ENCODE data around the gene HMGXB4. TPM values are rescaled to one million over a fixed set of nuclear protein-coding genes. Genes with fewer than 3 reads are reported as not detected.
A peak's percentile ranks its signal among the peaks of the same experiment; 100 is the strongest.

The HMGXB4 gene
- total and polyA plus RNA-seq, 2 of the 13 experiments (the other 11 are each of a cell fraction or from before 2014, with no cell fraction given): 13.9 to 16.3 TPM

DNA sequence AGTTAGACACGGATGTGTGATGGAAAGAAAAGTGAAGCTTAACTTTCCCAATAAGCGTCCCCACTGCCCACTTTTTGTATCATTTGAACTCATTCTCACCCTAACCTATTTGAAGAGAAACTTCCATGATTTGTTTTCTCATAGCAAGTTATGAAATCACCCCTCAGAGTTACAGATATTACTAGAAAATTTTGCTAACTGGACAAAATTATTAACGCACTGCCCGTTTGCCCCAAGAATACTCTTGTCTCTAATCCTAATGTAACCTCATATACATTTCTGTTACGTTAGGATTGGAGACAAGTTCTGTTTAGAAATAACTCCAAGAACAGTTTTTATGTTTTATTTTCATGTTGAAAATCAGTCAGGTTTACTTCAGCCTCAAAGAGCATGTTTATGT, 67.9 kb downstream of the HMGXB4 start (continued):
- no peak for TF ChIP-seq MTERF4 (CRISPR knock-in tag; IDR thresholded peaks at IDR 0.05)
- TF ChIP-seq SNRNP70 (IDR thresholded peaks at IDR 0.05; ENCODE audit: low read depth, low read length): no peak
- TF ChIP-seq, protein P1, sequence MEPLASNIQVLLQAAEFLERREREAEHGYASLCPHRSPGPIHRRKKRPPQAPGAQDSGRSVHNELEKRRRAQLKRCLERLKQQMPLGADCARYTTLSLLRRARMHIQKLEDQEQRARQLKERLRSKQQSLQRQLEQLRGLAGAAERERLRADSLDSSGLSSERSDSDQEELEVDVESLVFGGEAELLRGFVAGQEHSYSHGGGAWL (CRISPR knock-in tag; IDR thresholded peaks at IDR 0.05): no peak
- TF ChIP-seq NCOA1 (CRISPR knock-in tag; IDR thresholded peaks at IDR 0.05): no peak
- TF ChIP-seq MAFF (IDR thresholded peaks at IDR 0.05; ENCODE audit: low read depth, low read length): peak; percentile 71

DNA sequence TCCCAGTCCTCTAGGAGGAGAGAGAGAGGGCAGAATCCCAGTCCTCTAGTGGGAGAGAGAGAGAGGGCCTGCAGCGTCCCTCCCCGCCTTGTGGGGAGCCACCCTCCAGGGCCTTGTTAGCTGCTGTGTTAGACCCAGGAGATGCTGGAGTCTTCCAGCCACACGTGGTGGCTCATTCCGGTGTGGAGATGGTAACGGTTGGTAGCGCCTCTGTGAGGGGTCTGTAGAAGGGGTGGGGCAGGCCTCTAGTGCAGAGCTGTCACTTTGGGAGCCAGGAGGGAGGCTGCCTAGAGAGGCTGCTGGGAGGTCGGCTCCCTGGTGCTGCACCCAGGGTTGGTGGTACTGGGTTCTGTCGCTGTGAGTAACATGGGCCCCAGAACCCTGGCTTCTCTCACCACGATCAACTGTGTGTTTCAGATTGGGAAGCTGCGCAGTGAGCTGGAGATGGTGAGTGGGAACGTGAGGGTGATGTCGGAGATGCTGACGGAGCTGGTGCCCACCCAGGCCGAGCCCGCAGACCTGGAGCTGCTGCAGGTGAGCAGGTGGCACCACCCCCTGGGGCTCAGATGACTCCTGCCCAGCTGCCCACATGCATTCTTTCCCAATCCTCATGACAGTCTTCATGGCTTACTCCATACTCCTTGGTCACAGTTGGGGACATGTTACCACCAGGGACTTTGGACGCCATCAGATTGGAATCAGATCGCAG, 69.7 kb downstream of the HMGXB4 start:
- DNase-seq (ENCODE audit: low spot score) (no peak), FAIRE-seq (no peak), ATAC-seq (no peak)
- 96% methylated on average over 17 of the region's 17 CpGs for WGBS (ENCODE audit: low lambda C conversion rate)
- H2AFZ ChIP-seq (ENCODE audit: low read length): no peak overlapping the region
- H3K36me3 ChIP-seq (replicated peaks in 1 of 2; ENCODE audit: control insufficient read depth in 1 of 2, insufficient read depth in 2 of 2, low read length in 2 of 2): peaks cover 40 to 63% of the 10 kb centered on the region in 2 experiments; a peak in 4 of 5 replicates
- H3K4me2 ChIP-seq (ENCODE audit: low read depth, low read length): no peak overlapping the region
- H3K27ac ChIP-seq (ENCODE audit: extremely low read length, insufficient read depth, low read length): peak overlapping the region; percentile 92
- no peaks in the 10 kb centered on the region for H3K27me3 ChIP-seq (ENCODE audit: control insufficient read depth in 1 of 2, insufficient read depth in 2 of 2, low read length in 2 of 2)
- H4K20me1 ChIP-seq (ENCODE audit: insufficient read depth, low read length): no peaks in the 10 kb centered on the region
- no peaks in the 10 kb centered on the region for H3K79me2 ChIP-seq (ENCODE audit: insufficient read depth, low read length)
- intact Hi-C loops (cut with micrococcal nuclease; ENCODE audit: unreplicated experiment) (loop anchor here (5.0 kb wide), 1 partner anchor 70 kb away; the partner anchor contains the start of gene HMGXB4), in situ Hi-C loops (cut with HindIII; ENCODE audit: extremely low pct_ligation_motif_present, low pct_unique_long_range_greater_than_20kb) (no loop called here)
- peaks cover 50% of the 10 kb centered on the region for H3K4me1 ChIP-seq (ENCODE audit: insufficient read depth, low read length)
- no peak overlapping the region for H3K4me3 ChIP-seq (replicated peaks in 1 of 3; ENCODE audit: insufficient read depth in 1 of 3, low read depth in 2 of 3, low read length in 3 of 3)
- ChIA-PET CTCF (ENCODE audit: low intra/inter-chr PET ratio, low total read pairs) (no interaction called here), POLR2A (interaction anchor here (1.3 to 3.0 kb wide), 5 partner anchors 17 to 30 kb away, joined by 3 to 49 read pairs (median 9); partner anchors contain the start of gene TOM1)
- no peak overlapping the region for H3K9ac ChIP-seq (ENCODE audit: insufficient read depth, low read depth, low read length)
- no TSS peak for BruUV-seq (replicated peaks)
- H3K9me3 ChIP-seq (ENCODE audit: low read length): no peaks in the 10 kb centered on the region
- TF ChIP-seq, protein P2, sequence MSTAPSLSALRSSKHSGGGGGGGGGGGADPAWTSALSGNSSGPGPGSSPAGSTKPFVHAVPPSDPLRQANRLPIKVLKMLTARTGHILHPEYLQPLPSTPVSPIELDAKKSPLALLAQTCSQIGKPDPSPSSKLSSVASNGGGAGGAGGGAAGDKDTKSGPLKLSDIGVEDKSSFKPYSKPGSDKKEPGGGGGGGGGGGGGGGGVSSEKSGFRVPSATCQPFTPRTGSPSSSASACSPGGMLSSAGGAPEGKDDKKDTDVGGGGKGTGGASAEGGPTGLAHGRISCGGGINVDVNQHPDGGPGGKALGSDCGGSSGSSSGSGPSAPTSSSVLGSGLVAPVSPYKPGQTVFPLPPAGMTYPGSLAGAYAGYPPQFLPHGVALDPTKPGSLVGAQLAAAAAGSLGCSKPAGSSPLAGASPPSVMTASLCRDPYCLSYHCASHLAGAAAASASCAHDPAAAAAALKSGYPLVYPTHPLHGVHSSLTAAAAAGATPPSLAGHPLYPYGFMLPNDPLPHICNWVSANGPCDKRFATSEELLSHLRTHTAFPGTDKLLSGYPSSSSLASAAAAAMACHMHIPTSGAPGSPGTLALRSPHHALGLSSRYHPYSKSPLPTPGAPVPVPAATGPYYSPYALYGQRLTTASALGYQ (CRISPR knock-in tag; IDR thresholded peaks at IDR 0.05): no peak
- TF ChIP-seq NFE2L1 (CRISPR knock-in tag; IDR thresholded peaks at IDR 0.05; ENCODE audit: borderline replicate concordance) (no peak), TAF1 (CRISPR knock-in tag; IDR thresholded peaks at IDR 0.05) (no peak), LRRFIP1 (CRISPR knock-in tag; conservative IDR thresholded peaks at IDR 0.05) (no peak)
- TF ChIP-seq, protein P3, sequence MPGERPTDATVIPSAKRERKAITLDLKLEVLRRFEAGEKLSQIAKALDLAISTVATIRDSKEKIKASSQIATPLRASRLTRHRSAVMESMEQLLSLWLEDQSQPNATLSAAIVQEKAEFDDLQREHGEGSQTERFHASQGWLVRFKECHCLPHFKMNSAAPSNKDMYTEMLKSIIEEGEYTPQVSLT (CRISPR knock-in tag; IDR thresholded peaks at IDR 0.05; ENCODE audit: borderline replicate concordance, low read depth): no peak
- TF ChIP-seq, protein P4, sequence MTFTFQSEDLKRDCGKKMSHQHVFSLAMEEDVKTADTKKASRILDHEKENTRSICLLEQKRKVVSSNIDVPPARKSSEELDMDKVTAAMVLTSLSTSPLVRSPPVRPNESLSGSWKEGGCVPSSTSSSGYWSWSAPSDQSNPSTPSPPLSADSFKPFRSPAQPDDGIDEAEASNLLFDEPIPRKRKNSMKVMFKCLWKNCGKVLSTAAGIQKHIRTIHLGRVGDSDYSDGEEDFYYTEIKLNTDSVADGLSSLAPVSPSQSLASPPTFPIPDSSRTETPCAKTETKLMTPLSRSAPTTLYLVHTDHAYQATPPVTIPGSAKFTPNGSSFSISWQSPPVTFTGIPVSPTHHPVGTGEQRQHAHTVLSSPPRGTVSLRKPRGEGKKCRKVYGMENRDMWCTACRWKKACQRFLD (CRISPR knock-in tag; IDR thresholded peaks at IDR 0.05; ENCODE audit: borderline replicate concordance): no peak

All from HepG2 (cell line).